ENCODE data around the gene GATC. TPM values are rescaled to one million over a fixed set of nuclear protein-coding genes. Genes with fewer than 3 reads are reported as not detected.

The GATC gene, protein sequence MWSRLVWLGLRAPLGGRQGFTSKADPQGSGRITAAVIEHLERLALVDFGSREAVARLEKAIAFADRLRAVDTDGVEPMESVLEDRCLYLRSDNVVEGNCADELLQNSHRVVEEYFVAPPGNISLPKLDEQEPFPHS
- polyA plus RNA-seq (2011; rRNA removed), result 20.6 and 25.9 TPM in 2 replicates
- 26.1 and 31.7 TPM in 2 replicates for polyA minus RNA-seq (2011; rRNA and poly(A)+ RNA removed)

DNA sequence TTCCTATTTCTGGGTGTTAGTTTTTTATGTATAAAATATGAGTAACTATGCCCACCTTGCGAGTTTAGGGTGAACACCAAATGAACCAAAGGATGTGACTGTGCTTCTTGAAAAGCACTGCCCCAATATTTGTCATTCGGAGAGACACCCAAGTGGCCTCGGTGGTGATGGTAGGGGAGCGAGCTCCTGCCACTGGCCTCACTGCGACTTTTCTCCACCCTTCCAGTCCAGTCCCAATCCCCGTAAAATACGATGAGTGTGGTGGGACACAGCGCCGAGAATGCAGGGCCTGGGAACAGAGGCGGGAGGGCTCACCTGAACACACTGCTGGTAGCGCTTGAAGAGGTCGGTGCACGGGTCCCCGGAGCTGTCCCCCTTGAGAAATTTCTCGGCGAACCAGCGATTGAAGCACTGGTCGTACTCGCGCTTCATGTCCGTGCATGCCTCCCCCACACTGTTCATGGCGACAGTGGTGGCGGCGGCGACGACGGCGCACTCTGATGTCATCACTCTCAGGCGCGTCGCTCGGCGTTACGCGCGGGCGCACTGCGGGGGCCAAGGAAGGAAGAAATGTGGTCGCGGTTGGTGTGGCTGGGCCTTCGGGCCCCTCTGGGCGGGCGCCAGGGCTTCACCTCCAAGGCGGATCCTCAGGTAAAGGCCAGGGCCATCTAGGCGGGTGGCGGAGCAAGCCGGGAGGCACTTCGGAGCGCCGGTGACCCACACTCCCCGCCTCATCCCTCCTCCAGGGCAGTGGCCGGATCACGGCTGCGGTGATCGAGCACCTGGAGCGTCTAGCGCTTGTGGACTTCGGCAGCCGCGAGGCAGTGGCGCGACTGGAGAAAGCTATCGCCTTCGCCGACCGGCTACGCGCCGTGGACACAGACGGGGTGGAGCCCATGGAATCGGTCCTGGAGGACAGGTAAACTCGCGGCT, at the start of gene GATC, which contains the start of gene TRIAP1:
TSS of gene GATC (plus strand) at position 534 of the 933 bp plus-strand sequence. CDS start at position 571, 37 bp downstream.
TSS of gene TRIAP1 (minus strand) at position 474 of the 933 bp plus-strand sequence. CDS start at position 462, 12 bp downstream.
- Histone ChIP-seq H3K27ac (ENCODE audit: low read depth, low read length) (peak within 1 kb of the TSS; percentile 57), H3K4me3 (ENCODE audit: low read depth, low read length) (peak within 1 kb of the TSS; percentile 100), H3K27me3 (ENCODE audit: control insufficient read depth, insufficient read depth, low read length) (no peaks in the 10 kb centered on the region), H3K9me3 (ENCODE audit: control insufficient read depth, insufficient read depth, low read length) (no peaks in the 10 kb centered on the region; the same call in 1 of the 2 replicates)
- DNase-seq (ENCODE audit: low read depth, low spot score), result no peak
- TF ChIP-seq, protein P1, sequence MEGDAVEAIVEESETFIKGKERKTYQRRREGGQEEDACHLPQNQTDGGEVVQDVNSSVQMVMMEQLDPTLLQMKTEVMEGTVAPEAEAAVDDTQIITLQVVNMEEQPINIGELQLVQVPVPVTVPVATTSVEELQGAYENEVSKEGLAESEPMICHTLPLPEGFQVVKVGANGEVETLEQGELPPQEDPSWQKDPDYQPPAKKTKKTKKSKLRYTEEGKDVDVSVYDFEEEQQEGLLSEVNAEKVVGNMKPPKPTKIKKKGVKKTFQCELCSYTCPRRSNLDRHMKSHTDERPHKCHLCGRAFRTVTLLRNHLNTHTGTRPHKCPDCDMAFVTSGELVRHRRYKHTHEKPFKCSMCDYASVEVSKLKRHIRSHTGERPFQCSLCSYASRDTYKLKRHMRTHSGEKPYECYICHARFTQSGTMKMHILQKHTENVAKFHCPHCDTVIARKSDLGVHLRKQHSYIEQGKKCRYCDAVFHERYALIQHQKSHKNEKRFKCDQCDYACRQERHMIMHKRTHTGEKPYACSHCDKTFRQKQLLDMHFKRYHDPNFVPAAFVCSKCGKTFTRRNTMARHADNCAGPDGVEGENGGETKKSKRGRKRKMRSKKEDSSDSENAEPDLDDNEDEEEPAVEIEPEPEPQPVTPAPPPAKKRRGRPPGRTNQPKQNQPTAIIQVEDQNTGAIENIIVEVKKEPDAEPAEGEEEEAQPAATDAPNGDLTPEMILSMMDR (IDR thresholded peaks at IDR 0.05; ENCODE audit: low read depth, low read length), result no peak
- ChIA-PET CTCF (interaction anchor here (1.3 kb wide), 1 partner anchor 144 kb away, joined by 3 read pairs; the partner anchor contains the start of gene SIRT4), POLR2A (interaction anchor here (0.6 kb wide), 1 partner anchor 124 kb away, joined by 5 read pairs; no protein-coding TSS in a partner anchor)

- CTCF ChIA-PET, result no interaction called here
- Histone ChIP-seq H3K27me3 (ENCODE audit: control insufficient read depth, insufficient read depth, low read length) (peaks cover 41% of the 10 kb centered on the region), H3K9me3 (ENCODE audit: control insufficient read depth, insufficient read depth, low read length) (no peaks in the 10 kb centered on the region; the same call in 1 of the 2 replicates), H3K4me3 (ENCODE audit: low read depth, low read length) (no peak overlapping the region), H3K27ac (ENCODE audit: low read depth, low read length) (no peak overlapping the region)
- no peak for DNase-seq (ENCODE audit: low read depth, low spot score)
- POLR2A ChIA-PET, result no interaction called here
- TF ChIP-seq, protein P1 (IDR thresholded peaks at IDR 0.05; ENCODE audit: low read depth, low read length), result no peak
Measured at GRCh38 chr12:120397824-120398540, 48.3 kb upstream of the GATC start.

DNA sequence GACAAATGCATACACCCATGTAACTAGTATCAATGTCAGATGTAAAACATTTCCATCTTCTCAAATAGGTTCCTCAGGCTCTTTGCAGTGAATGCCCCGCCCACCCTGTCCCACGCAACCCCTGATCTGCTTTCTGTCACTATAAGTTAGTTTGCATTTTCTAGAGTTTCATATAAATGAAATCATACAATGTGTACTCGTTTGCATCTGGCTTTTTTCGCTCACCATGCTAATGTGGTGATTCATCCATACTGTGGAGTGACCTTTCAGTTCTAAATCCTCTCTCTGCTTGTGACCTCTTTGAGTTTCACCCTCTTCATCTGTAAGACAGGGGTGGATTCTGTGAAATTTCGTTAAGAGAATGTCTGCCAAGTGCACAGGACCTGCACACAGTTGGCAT, 46.7 kb upstream of the GATC start:
- Histone ChIP-seq H3K9me3 (ENCODE audit: control insufficient read depth, insufficient read depth, low read length) (no peaks in the 10 kb centered on the region; the same call in none of the 2 replicates), H3K4me3 (ENCODE audit: low read depth, low read length) (no peak overlapping the region), H3K27me3 (ENCODE audit: control insufficient read depth, insufficient read depth, low read length) (peaks cover 37% of the 10 kb centered on the region), H3K27ac (ENCODE audit: low read depth, low read length) (no peak overlapping the region)
- POLR2A ChIA-PET, result no interaction called here
- CTCF ChIA-PET, result interaction anchor here (0.6 kb wide), 1 partner anchor 17 kb away, joined by 3 read pairs; no protein-coding TSS in a partner anchor
- peak; percentile 33 for DNase-seq (ENCODE audit: low read depth, low spot score)
- TF ChIP-seq, protein P1 (IDR thresholded peaks at IDR 0.05; ENCODE audit: low read depth, low read length), result no peak

DNA sequence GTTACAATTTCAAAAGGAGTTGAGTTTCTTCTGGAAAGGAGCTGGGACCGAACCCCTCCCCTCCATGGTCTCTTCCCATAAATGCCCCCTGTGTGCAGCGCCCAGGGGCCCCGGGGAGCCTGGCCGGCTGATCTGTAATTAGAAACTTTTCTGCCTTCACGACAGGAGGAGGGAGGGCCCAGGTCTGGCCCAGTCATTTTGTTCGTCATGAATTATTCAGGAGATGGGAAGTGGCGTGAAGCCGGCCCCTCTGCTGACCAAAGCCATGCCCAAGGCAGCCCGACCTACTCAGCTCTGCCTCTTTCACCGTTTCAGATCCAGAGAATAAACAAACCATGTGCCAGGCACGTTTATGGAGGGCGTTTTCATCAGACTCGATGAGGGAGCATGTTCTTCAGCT, 44.0 kb upstream of the GATC start:
- ChIA-PET POLR2A (no interaction called here), CTCF (interaction anchor here (0.5 kb wide), 1 partner anchor 100 kb away, joined by 3 read pairs; the partner anchor contains the start of gene SIRT4)
- Histone ChIP-seq H3K9me3 (ENCODE audit: control insufficient read depth, insufficient read depth, low read length) (no peaks in the 10 kb centered on the region; the same call in none of the 2 replicates), H3K27me3 (ENCODE audit: control insufficient read depth, insufficient read depth, low read length) (peaks cover 22% of the 10 kb centered on the region), H3K27ac (ENCODE audit: low read depth, low read length) (no peak overlapping the region), H3K4me3 (ENCODE audit: low read depth, low read length) (no peak overlapping the region)
- TF ChIP-seq, protein P1 (IDR thresholded peaks at IDR 0.05; ENCODE audit: low read depth, low read length), result no peak
- DNase-seq (ENCODE audit: low read depth, low spot score), result no peak

Data from AG04450 (cell line).